HepG2 (cell line): ENCODE data around the gene PNPLA8. TPM values are rescaled to one million over a fixed set of nuclear protein-coding genes. Genes with fewer than 3 reads are reported as not detected.
A peak's percentile ranks its signal among the peaks of the same experiment; 100 is the strongest.

Experiments used
- ATAC-seq: fragments of 200-7000 bp; cut with Tn5 transposase; 3 replicates; pipeline ENCODE4 v1.9.1; 2020; ENCODE audit warnings: mild to moderate bottlenecking, moderate library complexity
- BruUV-seq: library from RNA; stranded (reverse); fragments of 400-500 nt; replicated peaks from 2 replicates; lab custom pipeline; 2021; lab: Mats Ljungman, UMichigan
- CTCF ChIA-PET: fragments of 300-600 bp; formaldehyde crosslinking; extraction: SDS; loops from one replicate; lab custom pipeline; 2021; ENCODE audit warnings: low total read pairs, inconsistent platforms, low intra/inter-chr PET ratio; lab: Yijun Ruan, JAX
- POLR2A ChIA-PET: fragments of 350-600 bp; sonication (Branson Sonifier 250); formaldehyde crosslinking; loops from one replicate; lab custom pipeline; 2020; ENCODE audit warnings: antibody characterized with exemption, inconsistent platforms; lab: Yijun Ruan, JAX
- DNase-seq: peaks from one replicate; pipeline ENCODE4 v3.0.0-alpha.2; 2015; ENCODE audit warnings: low spot score
- FAIRE-seq: peaks from 3 replicates; lab custom pipeline; 2011; peaks lifted over from hg19 to GRCh38; lab: Jason Lieb, UNC
- H2AFZ ChIP-seq: one replicate; pipeline ENCODE4 v1.6.1; 2011; ENCODE audit warnings: low read length, inconsistent platforms
- H3K27ac ChIP-seq: fragments of 300-600 bp; 3 replicates; pipeline ENCODE4 v1.8.0; 2011; ENCODE audit warnings: mixed run types, mild to moderate bottlenecking, mixed read lengths, low read length, inconsistent platforms; ENCODE audit not compliant: insufficient read depth; ENCODE audit errors: extremely low read length
- H3K27me3 ChIP-seq, 2 experiments: fragments of 200-600 bp in 1 of 2; 2 replicates in 1 of 2; 3 replicates in 1 of 2; pipeline versions ENCODE4 v1.6.0 to v1.8.0; 2011; ENCODE audit warnings: low read length in 2 of 2, mild to moderate bottlenecking in 2 of 2, moderate library complexity in 2 of 2, inconsistent platforms in 1 of 2; ENCODE audit not compliant: insufficient read depth in 2 of 2, control insufficient read depth in 1 of 2
- H3K36me3 ChIP-seq, 2 experiments: fragments of 200-600 bp in 1 of 2; replicated peaks in 1 of 2; 2 replicates in 1 of 2; 3 replicates in 1 of 2; pipeline versions ENCODE4 v1.5.1 to v1.8.0; 2011; ENCODE audit warnings: low read length in 2 of 2, inconsistent platforms in 1 of 2; ENCODE audit not compliant: insufficient read depth in 2 of 2, control insufficient read depth in 1 of 2
- H3K4me1 ChIP-seq: 2 replicates; pipeline ENCODE4 v1.5.1; 2012; ENCODE audit warnings: low read length, inconsistent platforms; ENCODE audit not compliant: insufficient read depth
- H3K4me2 ChIP-seq: 2 replicates; pipeline ENCODE4 v1.6.0; 2011; ENCODE audit warnings: low read depth, low read length, inconsistent platforms
- H3K4me3 ChIP-seq, 3 experiments: fragments of 200-600 bp in 1 of 3; sonication (generic), shearing (Covaris generic) in 1 of 3; replicated peaks in 1 of 3; 2 replicates each; pipeline ENCODE4 v1.5.1; 2011 to 2016; ENCODE audit warnings: low read length in 3 of 3, inconsistent platforms in 2 of 3, low read depth in 2 of 3, mild to moderate bottlenecking in 2 of 3, control low read depth in 1 of 3, mixed read lengths in 1 of 3; ENCODE audit not compliant: insufficient read depth in 1 of 3
- H3K79me2 ChIP-seq: one replicate; pipeline ENCODE4 v1.6.1; 2011; ENCODE audit warnings: low read length, inconsistent platforms; ENCODE audit not compliant: insufficient read depth
- H3K9ac ChIP-seq: 2 replicates; pipeline ENCODE4 v1.6.0; 2011; ENCODE audit warnings: mild to moderate bottlenecking, low read depth, low read length, inconsistent platforms; ENCODE audit not compliant: insufficient read depth
- H3K9me3 ChIP-seq: 2 replicates; pipeline ENCODE4 v1.5.1; 2012; ENCODE audit warnings: mild to moderate bottlenecking, low read length
- H4K20me1 ChIP-seq: 2 replicates; pipeline ENCODE4 v1.6.0; 2011; ENCODE audit warnings: inconsistent platforms, mild to moderate bottlenecking, low read length, moderate library complexity; ENCODE audit not compliant: insufficient read depth
- ATM ChIP-seq: fragments of 450-650 bp; IDR thresholded peaks from 2 replicates; pipeline ENCODE4 v1.7.1; 2017; ENCODE audit warnings: mild to moderate bottlenecking, borderline replicate concordance
- CTCF ChIP-seq: sonication (generic); formaldehyde crosslinking; IDR thresholded peaks from 2 replicates; pipeline ENCODE4 v1.5.0; 2020; ENCODE audit warnings: mild to moderate bottlenecking, missing genetic modification reagents, moderate library complexity
- GZF1 ChIP-seq: sonication (generic); formaldehyde crosslinking; IDR thresholded peaks from 2 replicates; pipeline ENCODE4 v1.5.1; 2020; ENCODE audit warnings: mild to moderate bottlenecking, missing genetic modification reagents
- KDM3A ChIP-seq: IDR thresholded peaks from 2 replicates; pipeline ENCODE4 v1.6.1; 2018; ENCODE audit warnings: low read depth, missing compliant biosample characterization
- MIER2 ChIP-seq: IDR thresholded peaks from 2 replicates; pipeline ENCODE4 v1.6.1; 2016; ENCODE audit warnings: missing biosample characterization, missing genetic modification reagents
- NBN ChIP-seq: fragments of 450-650 bp; conservative IDR thresholded peaks from 2 replicates; pipeline ENCODE4 v1.6.1; 2017
- SIN3A ChIP-seq: IDR thresholded peaks from 2 replicates; pipeline ENCODE4 v1.6.1; 2011; ENCODE audit warnings: low read depth, mild to moderate bottlenecking, control low read depth, low read length, borderline replicate concordance
- SMC3 ChIP-seq: IDR thresholded peaks from 2 replicates; pipeline ENCODE4 v1.6.1; 2011; ENCODE audit warnings: low read length, improper control_type of control experiment
- STAG1 ChIP-seq: sonication (generic); formaldehyde crosslinking; IDR thresholded peaks from 2 replicates; pipeline ENCODE4 v1.4.0; 2020; ENCODE audit warnings: missing genetic modification reagents
- ZNF180 ChIP-seq: sonication (generic); formaldehyde crosslinking; IDR thresholded peaks from 2 replicates; pipeline ENCODE4 v1.4.0; 2020; ENCODE audit warnings: low read depth, missing genetic modification reagents, borderline replicate concordance
- ZNF253 ChIP-seq: sonication (generic); formaldehyde crosslinking; IDR thresholded peaks from 2 replicates; pipeline ENCODE4 v1.8.0; 2022; ENCODE audit warnings: mild to moderate bottlenecking, missing genetic modification reagents, borderline replicate concordance
- ZNF720 ChIP-seq: sonication (generic); formaldehyde crosslinking; IDR thresholded peaks from 2 replicates; pipeline ENCODE4 v1.4.0; 2020; ENCODE audit warnings: missing genetic modification reagents
- ZNF800 ChIP-seq: sonication (generic); formaldehyde crosslinking; IDR thresholded peaks from 2 replicates; pipeline ENCODE4 v1.4.0; 2020; ENCODE audit warnings: missing genetic modification reagents
- WGBS: methylation state at CpG from one replicate; pipeline ENCODE4 v1.1.6; 2017; ENCODE audit warnings: low lambda C conversion rate; 5-methylcytosine and 5-hydroxymethylcytosine counted together
- in situ Hi-C: cut with HindIII; loops from 2 replicates; pipeline ENCODE4 v1.10.0; 2017; ENCODE audit warnings: low pct_unique_long_range_greater_than_20kb; ENCODE audit not compliant: extremely low pct_ligation_motif_present
- intact Hi-C: fragments of 100-400 bp; cut with micrococcal nuclease; formaldehyde crosslinking; loops from one replicate; pipeline ENCODE4 v1.10.0; 2022; ENCODE audit not compliant: unreplicated experiment
- polyA plus RNA-seq, 8 experiments: library from polyadenylated mRNA; depleted of rRNA in 3 of 8; stranded (reverse) in 7 of 8; unstranded in 1 of 8; fragments of >200 nt; fragmentation: Illumina TruSeq in 4 of 8; extraction: Trizol in 4 of 8; gene quantifications; 2 replicates each; pipeline versions ENCODE4 v1.2.1 to v1.2.3, GENCODE V29; 2011 to 2016; ENCODE audit warnings: low read depth in 4 of 8, missing spikeins in 1 of 8, mixed read lengths in 1 of 8; ENCODE audit not compliant: insufficient read depth in 1 of 8
- total RNA-seq, 5 experiments: library from RNA; depleted of rRNA; stranded (reverse); fragments of >200 nt; fragmentation: Illumina TruSeq; extraction: Trizol; gene quantifications; 2 replicates each; pipeline ENCODE4 v1.2.3, GENCODE V29; 2016; ENCODE audit warnings: low read depth in 1 of 5

PNPLA8 gene
- total and polyA plus RNA-seq, 2 of the 13 experiments (the other 11 are each of a cell fraction or from before 2014, with no cell fraction given), result 6.3 to 11.4 TPM

- TF ChIP-seq ZNF253 (no peak), SIN3A (no peak), KDM3A (no peak), NBN (no peak), ATM (no peak), MIER2 (no peak)
These were observed 72.6 kb downstream of the PNPLA8 start (continued) for GRCh38 chr7:108453320-108453719.

- peak; percentile 13 for DNase-seq
- H3K4me1 ChIP-seq, result peaks cover 11% of the 10 kb centered on the region
- no peak overlapping the region for H2AFZ ChIP-seq
- TF ChIP-seq ZNF180 (no peak), ZNF720 (CRISPR knock-in tag) (no peak), GZF1 (CRISPR knock-in tag) (no peak), CTCF (CRISPR knock-in tag) (peak; percentile 37), SMC3 (peak; percentile 52; the same call in 1 of the 2 replicates), ZNF800 (CRISPR knock-in tag) (0 out of 2 replicates have a peak, but pooled peaks have one; percentile 25), STAG1 (CRISPR knock-in tag) (peak; percentile 30; the same call in 1 of the 2 replicates)
- H3K27ac ChIP-seq, result no peak overlapping the region
- no peaks in the 10 kb centered on the region for H3K79me2 ChIP-seq
- no TSS peak for BruUV-seq
- CTCF ChIA-PET, result interaction anchor here (0.6 kb wide), 1 partner anchor 44 kb away, joined by 3 read pairs; no protein-coding TSS in a partner anchor
- no peaks in the 10 kb centered on the region for H3K36me3 ChIP-seq
- in situ Hi-C loops (loop anchor here (10.0 kb wide), 1 partner anchor 278 kb away; no protein-coding TSS in a partner anchor), intact Hi-C loops (loop anchor here (2.0 kb wide), 1 partner anchor 44 kb away; no protein-coding TSS in a partner anchor)
- no peaks in the 10 kb centered on the region for H3K9me3 ChIP-seq
- 11% methylated on average over 2 of the region's 2 CpGs for WGBS
- peak; percentile 48 for FAIRE-seq
- no peak overlapping the region for H3K4me3 ChIP-seq
- POLR2A ChIA-PET, result no interaction called here
- H4K20me1 ChIP-seq, result no peaks in the 10 kb centered on the region
- H3K27me3 ChIP-seq, result peaks cover 6 to 35% of the 10 kb centered on the region in 2 experiments; a peak in 4 of 5 replicates
- ATAC-seq, result peak; percentile 50; the same call in 2 of the 3 replicates
- no peak overlapping the region for H3K4me2 ChIP-seq
- H3K9ac ChIP-seq, result no peak overlapping the region
These were observed 73.2 kb downstream of the PNPLA8 start for GRCh38 chr7:108452707-108453106.
